ENCODE results near the gene THOP1. TPM values are rescaled to one million over a fixed set of nuclear protein-coding genes. Genes with fewer than 3 reads are reported as not detected.
A peak's percentile ranks its signal among the peaks of the same experiment; 100 is the strongest.

Gene THOP1
- total RNA-seq, 1 donor from 2014 or later: 56.8 TPM

GRCh38 chr19:2798158-2798685, 12.9 kb downstream of the THOP1 start:
- Mint-ChIP-seq H3K36me3 (ENCODE audit: low read depth, unreplicated experiment) (peaks cover 24% of the 10 kb centered on the region), H3K27me3 (ENCODE audit: unreplicated experiment) (peaks cover 5% of the 10 kb centered on the region)
- TF ChIP-seq CTCF (IDR thresholded peaks at IDR 0.05; ENCODE audit: unreplicated experiment): no peak

GRCh38 chr19:2798733-2799132, 13.4 kb downstream of the THOP1 start:
- Mint-ChIP-seq H3K4me3 (ENCODE audit: unreplicated experiment) (no peak overlapping the region), H3K27ac (ENCODE audit: unreplicated experiment) (no peak overlapping the region), H3K9me3 (ENCODE audit: unreplicated experiment) (no peaks in the 10 kb centered on the region), H3K36me3 (ENCODE audit: low read depth, unreplicated experiment) (peaks cover 23% of the 10 kb centered on the region), H3K4me1 (ENCODE audit: unreplicated experiment) (no peaks in the 10 kb centered on the region), H3K27me3 (ENCODE audit: unreplicated experiment) (peaks cover 4% of the 10 kb centered on the region)
- no peak for DNase-seq (ENCODE audit: low spot score)
- TF ChIP-seq CTCF (IDR thresholded peaks at IDR 0.05; ENCODE audit: unreplicated experiment): no peak

More at GRCh38 chr19:2798158-2798685, 12.9 kb downstream of the THOP1 start:
- Mint-ChIP-seq H3K27ac (ENCODE audit: unreplicated experiment) (no peak overlapping the region), H3K4me3 (ENCODE audit: unreplicated experiment) (no peak overlapping the region), H3K9me3 (ENCODE audit: unreplicated experiment) (no peaks in the 10 kb centered on the region), H3K4me1 (ENCODE audit: unreplicated experiment) (no peaks in the 10 kb centered on the region)
- DNase-seq (ENCODE audit: low spot score): no peak

- Mint-ChIP-seq H3K9me3 (ENCODE audit: unreplicated experiment) (no peaks in the 10 kb centered on the region), H3K36me3 (ENCODE audit: low read depth, unreplicated experiment) (peaks cover 23% of the 10 kb centered on the region), H3K4me1 (ENCODE audit: unreplicated experiment) (no peaks in the 10 kb centered on the region), H3K27me3 (ENCODE audit: unreplicated experiment) (peaks cover 3% of the 10 kb centered on the region), H3K4me3 (ENCODE audit: unreplicated experiment) (no peak overlapping the region), H3K27ac (ENCODE audit: unreplicated experiment) (no peak overlapping the region)
- no peak for DNase-seq (ENCODE audit: low spot score)
- TF ChIP-seq CTCF (IDR thresholded peaks at IDR 0.05; ENCODE audit: unreplicated experiment): no peak
These were observed 14.1 kb downstream of the THOP1 start for GRCh38 chr19:2799273-2800020.

- no peak overlapping the region for H3K27ac Mint-ChIP-seq (ENCODE audit: unreplicated experiment)
- peaks cover 19% of the 10 kb centered on the region for H3K36me3 Mint-ChIP-seq (ENCODE audit: low read depth, unreplicated experiment)
- no peak for DNase-seq (ENCODE audit: low spot score)
- no peak for TF ChIP-seq CTCF (IDR thresholded peaks at IDR 0.05; ENCODE audit: unreplicated experiment)
- H3K4me3 Mint-ChIP-seq (ENCODE audit: unreplicated experiment): no peak overlapping the region
- no peaks in the 10 kb centered on the region for H3K9me3 Mint-ChIP-seq (ENCODE audit: unreplicated experiment)
- no peaks in the 10 kb centered on the region for H3K4me1 Mint-ChIP-seq (ENCODE audit: unreplicated experiment)
- H3K27me3 Mint-ChIP-seq (ENCODE audit: unreplicated experiment): peaks cover 6% of the 10 kb centered on the region
These were observed 15.2 kb downstream of the THOP1 start for GRCh38 chr19:2800506-2800905.

GRCh38 chr19:2802826-2803225, 17.5 kb downstream of the THOP1 start:
- no peak for TF ChIP-seq CTCF (IDR thresholded peaks at IDR 0.05; ENCODE audit: unreplicated experiment)
- peaks cover 5% of the 10 kb centered on the region for H3K27me3 Mint-ChIP-seq (ENCODE audit: unreplicated experiment)
- H3K4me3 Mint-ChIP-seq (ENCODE audit: unreplicated experiment): peak overlapping the region; percentile 26
- DNase-seq (ENCODE audit: low spot score): no peak
- H3K4me1 Mint-ChIP-seq (ENCODE audit: unreplicated experiment): no peaks in the 10 kb centered on the region
- H3K36me3 Mint-ChIP-seq (ENCODE audit: low read depth, unreplicated experiment): peaks cover 12% of the 10 kb centered on the region
- no peak overlapping the region for H3K27ac Mint-ChIP-seq (ENCODE audit: unreplicated experiment)
- H3K9me3 Mint-ChIP-seq (ENCODE audit: unreplicated experiment): no peaks in the 10 kb centered on the region

Data from endothelial cell (in vitro differentiated cells).